ENCODE data around the gene MTUS2. TPM values are rescaled to one million over a fixed set of nuclear protein-coding genes. Genes with fewer than 3 reads are reported as not detected.

The MTUS2 gene
- total RNA-seq, 1 donor from 2014 or later: 0.67 TPM

DNA sequence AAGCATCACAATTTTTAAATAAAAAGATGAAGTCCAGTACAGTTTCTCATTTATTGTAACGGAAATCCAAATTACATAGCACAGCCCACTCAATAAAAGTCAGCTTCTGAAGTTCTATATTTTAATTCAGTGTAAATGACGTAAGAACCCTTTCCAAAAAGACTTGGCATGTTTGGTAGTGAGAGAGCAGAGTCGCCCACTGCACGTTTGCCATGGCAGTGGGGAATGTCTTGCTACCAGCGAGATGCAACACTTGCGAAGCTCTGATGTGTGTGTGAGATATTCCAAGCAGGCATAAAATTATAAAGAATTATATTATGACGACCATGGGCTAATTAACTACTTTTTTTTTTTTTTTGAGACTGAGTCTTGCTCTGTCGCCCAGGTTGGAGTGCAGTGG is 585.3 kb downstream of the MTUS2 start:
- Histone ChIP-seq H3F3A (ENCODE audit: low read depth) (no peaks in the 10 kb centered on the region), H3K79me2 (ENCODE audit: low read depth) (no peaks in the 10 kb centered on the region), H4K20me1 (ENCODE audit: low read depth) (no peaks in the 10 kb centered on the region), H3K36me3 (no peaks in the 10 kb centered on the region), H3K9ac (no peak overlapping the region), H3K4me3 (no peak overlapping the region), H2AFZ (replicated peaks) (no peak overlapping the region), H3K4me1 (peaks cover 4% of the 10 kb centered on the region), H3K27ac (no peak overlapping the region), H3K9me3 (ENCODE audit: low read depth) (no peaks in the 10 kb centered on the region), H3K27me3 (no peaks in the 10 kb centered on the region), H3K4me2 (no peak overlapping the region)
- DNase-seq (ENCODE audit: low spot score): no peak
- H3K4me1 Mint-ChIP-seq: peaks cover 12% of the 10 kb centered on the region
- no peaks in the 10 kb centered on the region for H3K27me3 Mint-ChIP-seq (ENCODE audit: insufficient read depth, low read depth)
- TF ChIP-seq EZH2 (IDR thresholded peaks at IDR 0.05): no peak
- no peak for TF ChIP-seq EZH2phosphoT487 (IDR thresholded peaks at IDR 0.05)
- TF ChIP-seq, protein P1, sequence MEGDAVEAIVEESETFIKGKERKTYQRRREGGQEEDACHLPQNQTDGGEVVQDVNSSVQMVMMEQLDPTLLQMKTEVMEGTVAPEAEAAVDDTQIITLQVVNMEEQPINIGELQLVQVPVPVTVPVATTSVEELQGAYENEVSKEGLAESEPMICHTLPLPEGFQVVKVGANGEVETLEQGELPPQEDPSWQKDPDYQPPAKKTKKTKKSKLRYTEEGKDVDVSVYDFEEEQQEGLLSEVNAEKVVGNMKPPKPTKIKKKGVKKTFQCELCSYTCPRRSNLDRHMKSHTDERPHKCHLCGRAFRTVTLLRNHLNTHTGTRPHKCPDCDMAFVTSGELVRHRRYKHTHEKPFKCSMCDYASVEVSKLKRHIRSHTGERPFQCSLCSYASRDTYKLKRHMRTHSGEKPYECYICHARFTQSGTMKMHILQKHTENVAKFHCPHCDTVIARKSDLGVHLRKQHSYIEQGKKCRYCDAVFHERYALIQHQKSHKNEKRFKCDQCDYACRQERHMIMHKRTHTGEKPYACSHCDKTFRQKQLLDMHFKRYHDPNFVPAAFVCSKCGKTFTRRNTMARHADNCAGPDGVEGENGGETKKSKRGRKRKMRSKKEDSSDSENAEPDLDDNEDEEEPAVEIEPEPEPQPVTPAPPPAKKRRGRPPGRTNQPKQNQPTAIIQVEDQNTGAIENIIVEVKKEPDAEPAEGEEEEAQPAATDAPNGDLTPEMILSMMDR (IDR thresholded peaks at IDR 0.05): no peak
- H3K36me3 Mint-ChIP-seq: no peaks in the 10 kb centered on the region
- no peak overlapping the region for H3K4me3 Mint-ChIP-seq
- H3K27ac Mint-ChIP-seq: no peak overlapping the region
- no peaks in the 10 kb centered on the region for H3K9me3 Mint-ChIP-seq

DNA sequence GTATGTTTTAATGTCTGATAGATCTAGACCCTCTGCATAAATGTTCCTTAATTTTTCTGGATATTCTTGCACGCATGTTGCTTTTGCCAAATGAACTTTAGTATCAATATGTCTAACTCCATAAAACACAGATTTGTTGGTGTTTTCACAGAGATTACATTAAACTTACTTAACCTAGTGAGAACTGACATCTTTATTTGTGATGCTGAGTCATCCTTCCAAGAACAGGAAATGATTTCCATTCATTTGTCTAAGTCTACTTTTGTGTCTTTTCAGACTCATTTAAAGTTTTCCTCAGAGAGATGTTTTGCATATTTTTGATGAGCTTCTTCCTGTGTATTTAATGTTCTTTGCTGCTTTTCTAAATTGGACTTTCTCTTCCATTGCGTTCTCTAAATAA is 591.3 kb downstream of the MTUS2 start:
- Histone ChIP-seq H4K20me1 (ENCODE audit: low read depth) (no peaks in the 10 kb centered on the region), H3K4me1 (no peaks in the 10 kb centered on the region), H3K9ac (no peak overlapping the region), H3K36me3 (no peaks in the 10 kb centered on the region), H3K4me2 (no peak overlapping the region), H3K4me3 (no peak overlapping the region), H3K27ac (no peak overlapping the region), H3K9me3 (ENCODE audit: low read depth) (no peaks in the 10 kb centered on the region), H3K79me2 (ENCODE audit: low read depth) (no peaks in the 10 kb centered on the region), H3K27me3 (no peaks in the 10 kb centered on the region), H3F3A (ENCODE audit: low read depth) (no peaks in the 10 kb centered on the region), H2AFZ (replicated peaks) (no peak overlapping the region)
- H3K4me1 Mint-ChIP-seq: peaks cover 2% of the 10 kb centered on the region
- H3K27me3 Mint-ChIP-seq (ENCODE audit: insufficient read depth, low read depth): no peaks in the 10 kb centered on the region
- H3K9me3 Mint-ChIP-seq: peaks cover 4% of the 10 kb centered on the region
- DNase-seq (ENCODE audit: low spot score): no peak
- no peak overlapping the region for H3K27ac Mint-ChIP-seq
- H3K36me3 Mint-ChIP-seq: no peaks in the 10 kb centered on the region
- no peak overlapping the region for H3K4me3 Mint-ChIP-seq
- TF ChIP-seq EZH2 (IDR thresholded peaks at IDR 0.05) (no peak), EZH2phosphoT487 (IDR thresholded peaks at IDR 0.05) (no peak)
- TF ChIP-seq, protein P1 (IDR thresholded peaks at IDR 0.05): no peak

DNA sequence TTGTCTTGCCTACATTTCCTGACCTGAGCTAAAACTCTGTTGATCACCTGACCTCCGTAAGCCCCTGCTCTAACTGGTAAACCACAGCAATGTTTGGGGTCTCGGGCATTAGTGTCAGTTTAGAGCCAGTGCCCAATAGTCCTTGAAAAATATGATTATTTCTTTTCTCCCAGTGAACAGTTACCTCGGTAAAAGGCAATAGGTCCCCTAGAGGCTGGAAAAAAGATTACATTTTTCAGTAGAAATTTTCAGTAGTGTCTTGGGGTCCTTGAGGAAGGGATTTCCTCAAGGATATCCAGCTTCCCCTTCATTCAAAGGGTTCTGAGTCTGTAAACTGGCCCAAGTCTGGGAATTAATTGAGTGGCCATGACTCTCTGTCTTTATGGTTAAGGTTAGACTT is 597.9 kb downstream of the MTUS2 start:
- H3K4me1 Mint-ChIP-seq: peaks cover 11% of the 10 kb centered on the region
- H3K9me3 Mint-ChIP-seq: no peaks in the 10 kb centered on the region
- Histone ChIP-seq H3K9me3 (ENCODE audit: low read depth) (no peaks in the 10 kb centered on the region), H2AFZ (replicated peaks) (no peak overlapping the region), H4K20me1 (ENCODE audit: low read depth) (no peaks in the 10 kb centered on the region), H3K4me2 (no peak overlapping the region), H3K27me3 (no peaks in the 10 kb centered on the region), H3K79me2 (ENCODE audit: low read depth) (no peaks in the 10 kb centered on the region), H3K4me3 (no peak overlapping the region), H3K9ac (no peak overlapping the region), H3K4me1 (peaks cover 4% of the 10 kb centered on the region), H3K36me3 (no peaks in the 10 kb centered on the region), H3F3A (ENCODE audit: low read depth) (no peaks in the 10 kb centered on the region), H3K27ac (no peak overlapping the region)
- no peak for TF ChIP-seq EZH2 (IDR thresholded peaks at IDR 0.05)
- TF ChIP-seq, protein P1 (IDR thresholded peaks at IDR 0.05): peak; percentile 41
- no peak overlapping the region for H3K27ac Mint-ChIP-seq
- H3K36me3 Mint-ChIP-seq: no peaks in the 10 kb centered on the region
- no peak overlapping the region for H3K4me3 Mint-ChIP-seq
- no peaks in the 10 kb centered on the region for H3K27me3 Mint-ChIP-seq (ENCODE audit: insufficient read depth, low read depth)
- DNase-seq (ENCODE audit: low spot score): no peak

Measured in neural progenitor cell (in vitro differentiated cells).